CD14-positive monocyte (primary cell): ENCODE measurements around the gene CROCC. TPM values are rescaled to one million over a fixed set of nuclear protein-coding genes. Genes with fewer than 3 reads are reported as not detected.

Source experiments
- DNase-seq, 3 donors: peaks; one replicate each; pipeline ENCODE4 v3.0.0-alpha.2; 2011 to 2022
- H2AFZ ChIP-seq: 2 replicates; pipeline ENCODE4 v1.6.0; 2012; ENCODE audit warnings: mild to moderate bottlenecking, low read depth, low read length, inconsistent platforms; ENCODE audit not compliant: insufficient read depth, poor library complexity, severe bottlenecking
- H3K27ac ChIP-seq, 2 donors: 1 replicate in 1 of 2; 2 replicates in 1 of 2; pipeline ENCODE4 v1.5.1; 2012 to 2013; ENCODE audit warnings: low read length in 2 of 2, control low read depth in 1 of 2, inconsistent platforms in 1 of 2, low read depth in 1 of 2, mild to moderate bottlenecking in 1 of 2
- H3K27me3 ChIP-seq, 2 donors: one replicate each; pipeline versions ENCODE4 v1.6.0 to v1.6.1; 2011 to 2013; ENCODE audit warnings: low read length in 2 of 2; ENCODE audit not compliant: control insufficient read depth in 2 of 2, insufficient read depth in 2 of 2
- H3K36me3 ChIP-seq, 2 donors: replicated peaks in 1 of 2; 1 replicate in 1 of 2; 2 replicates in 1 of 2; pipeline versions ENCODE4 v1.5.1 to v1.6.1; 2012 to 2013; ENCODE audit warnings: low read length in 2 of 2, control low read depth in 1 of 2, inconsistent platforms in 1 of 2, mild to moderate bottlenecking in 1 of 2; ENCODE audit not compliant: insufficient read depth in 2 of 2, control insufficient read depth in 1 of 2
- H3K4me1 ChIP-seq, 2 donors: 1 replicate in 1 of 2; 2 replicates in 1 of 2; pipeline versions ENCODE4 v1.5.1 to v1.6.1; 2012 to 2013; ENCODE audit warnings: low read length in 2 of 2, control low read depth in 1 of 2, inconsistent platforms in 1 of 2, mild to moderate bottlenecking in 1 of 2, moderate library complexity in 1 of 2; ENCODE audit not compliant: insufficient read depth in 2 of 2, control insufficient read depth in 1 of 2
- H3K4me2 ChIP-seq: replicated peaks from 2 replicates; pipeline ENCODE3; 2012; ENCODE audit warnings: low read length, moderate library complexity, mild to moderate bottlenecking; ENCODE audit not compliant: poor library complexity, severe bottlenecking; ENCODE audit errors: extremely low read depth
- H3K4me3 ChIP-seq, 3 experiments: fragments of 200-600 bp in 1 of 3; sonication (generic) in 1 of 3; replicated peaks in 1 of 3; 1 replicate in 2 of 3; 2 replicates in 1 of 3; pipeline ENCODE4 v1.5.1; 2011 to 2013; ENCODE audit warnings: low read length in 3 of 3, mild to moderate bottlenecking in 3 of 3, control low read depth in 2 of 3, low read depth in 2 of 3, inconsistent platforms in 1 of 3, moderate library complexity in 1 of 3
- H3K79me2 ChIP-seq: 2 replicates; pipeline ENCODE4 v1.6.0; 2012; ENCODE audit warnings: mild to moderate bottlenecking, control low read depth, inconsistent platforms, low read length, moderate library complexity; ENCODE audit not compliant: insufficient read depth
- H3K9ac ChIP-seq: 2 replicates; pipeline ENCODE4 v1.6.0; 2017; ENCODE audit warnings: low read length, mild to moderate bottlenecking; ENCODE audit not compliant: insufficient read depth, poor library complexity, severe bottlenecking
- H3K9me3 ChIP-seq, 2 donors: replicated peaks in 1 of 2; 1 replicate in 1 of 2; 2 replicates in 1 of 2; pipeline versions ENCODE4 v1.5.1 to v1.6.1; 2012 to 2013; ENCODE audit warnings: low read length in 2 of 2, control low read depth in 1 of 2; ENCODE audit not compliant: control insufficient read depth in 1 of 2, insufficient read depth in 1 of 2
- H4K20me1 ChIP-seq: 2 replicates; pipeline ENCODE4 v1.6.0; 2012; ENCODE audit warnings: mild to moderate bottlenecking, low read length, control low read depth, moderate library complexity; ENCODE audit not compliant: insufficient read depth
- H3K27ac Mint-ChIP-seq, 7 donors: one replicate each; pipeline ENCODE4 v1.8.0; 2020; ENCODE audit warnings: mild to moderate bottlenecking in 7 of 7, mixed read lengths in 7 of 7, moderate library complexity in 6 of 7, inconsistent platforms in 2 of 7
- H3K27me3 Mint-ChIP-seq, 3 donors: one replicate each; pipeline ENCODE4 v1.8.0; 2021 to 2022; ENCODE audit warnings: low read depth in 3 of 3, mild to moderate bottlenecking in 3 of 3, mixed read lengths in 3 of 3, moderate library complexity in 3 of 3, inconsistent platforms in 1 of 3
- H3K36me3 Mint-ChIP-seq, 2 donors: one replicate each; pipeline ENCODE4 v1.8.0; 2020; ENCODE audit warnings: mixed read lengths in 2 of 2, inconsistent platforms in 1 of 2, mild to moderate bottlenecking in 1 of 2
- H3K4me1 Mint-ChIP-seq: one replicate; pipeline ENCODE4 v1.8.0; 2020; ENCODE audit warnings: mild to moderate bottlenecking, mixed read lengths
- H3K4me3 Mint-ChIP-seq, 2 donors: one replicate each; pipeline ENCODE4 v1.8.0; 2020; ENCODE audit warnings: mild to moderate bottlenecking in 2 of 2, mixed read lengths in 2 of 2, moderate library complexity in 1 of 2
- H3K9me3 Mint-ChIP-seq, 7 donors: one replicate each; pipeline ENCODE4 v1.8.0; 2020 to 2022; ENCODE audit warnings: mixed read lengths in 7 of 7, mild to moderate bottlenecking in 6 of 7, moderate library complexity in 6 of 7, inconsistent platforms in 2 of 7
- WGBS: methylation state at CpG from one replicate; pipeline ENCODE4 v1.1.5; 2013; ENCODE audit warnings: missing lambda C conversion rate; ENCODE audit not compliant: insufficient coverage; 5-methylcytosine and 5-hydroxymethylcytosine counted together
- intact Hi-C, 2 donors: fragments of 100-400 bp; cut with micrococcal nuclease; formaldehyde crosslinking; loops; one replicate each; pipeline versions ENCODE4 v1.15.0 to v1.15.1; 2023
- polyA plus RNA-seq, 3 donors: library from polyadenylated mRNA; depleted of rRNA in 1 of 3; unstranded in 2 of 3; stranded (reverse) in 1 of 3; fragments of 300-500 nt in 2 of 3; fragments of >200 nt in 1 of 3; fragmentation: Illumina TruSeq in 2 of 3; gene quantifications; 1 replicate in 2 of 3; 2 replicates in 1 of 3; pipeline ENCODE4 v1.2.3, GENCODE V29; 2012 to 2021
- TF ChIP-seq, protein P1 (sequence below): fragments of 200-600 bp; IDR thresholded peaks from one replicate; pipeline ENCODE4 v1.8.0; 2022; ENCODE audit warnings: antibody characterized with exemption, mild to moderate bottlenecking

Gene CROCC
- polyA plus RNA-seq, 3 donors = 0.21 to 46.1 (median 0.69) TPM

DNA sequence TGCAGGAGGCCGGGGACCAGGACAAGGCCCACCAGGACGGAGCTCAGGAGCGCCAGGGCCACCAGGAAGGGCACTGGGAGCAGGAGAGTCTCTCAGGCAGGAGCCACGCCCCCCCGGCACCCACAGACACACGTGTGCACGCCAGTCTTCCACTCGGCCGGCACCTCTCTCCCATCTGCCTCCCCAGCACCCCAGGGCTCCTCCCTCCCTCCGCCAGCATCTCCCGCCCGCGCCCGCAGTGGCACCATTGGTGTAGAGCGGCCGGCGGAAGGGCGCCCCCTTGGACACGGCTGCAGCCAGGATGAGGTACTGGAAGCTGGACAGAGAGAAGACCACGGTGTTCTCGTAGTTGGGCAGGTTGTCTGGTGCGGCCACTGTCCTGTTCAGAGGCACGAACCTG, 64.8 kb downstream of the CROCC start:
- H4K20me1 ChIP-seq = no peaks in the 10 kb centered on the region

DNA sequence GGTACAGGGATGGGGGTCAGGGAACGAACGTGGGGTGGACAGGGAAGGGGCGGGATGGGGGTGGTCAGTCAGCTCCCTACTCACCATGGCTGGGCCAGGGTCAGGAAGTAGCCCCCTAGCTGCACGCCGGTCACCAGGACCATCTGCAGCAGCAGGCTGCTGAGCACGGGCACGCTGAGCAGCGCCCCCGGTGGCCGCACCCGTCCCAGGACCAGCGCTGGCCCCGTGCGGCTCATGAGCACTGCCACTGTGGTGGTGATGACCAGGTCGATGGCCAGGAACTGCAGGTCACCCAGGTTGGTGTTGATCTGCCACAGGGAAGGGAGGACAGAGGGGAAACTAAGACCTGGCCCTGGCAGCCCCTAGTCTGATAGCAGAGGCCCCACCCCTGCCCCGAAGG, 65.2 kb downstream of the CROCC start:
- Histone ChIP-seq H3K27me3 (peaks cover 0 to 5% of the 10 kb centered on the region in 2 donors), H3K4me1 (no peaks in the 10 kb centered on the region), H3K9me3 (no peaks in the 10 kb centered on the region), H3K4me3 (no peak overlapping the region), H3K9ac (no peak overlapping the region), H3K36me3 (peaks cover 46 to 58% of the 10 kb centered on the region in 2 donors), H3K79me2 (no peaks in the 10 kb centered on the region), H4K20me1 (no peaks in the 10 kb centered on the region), H3K4me2 (no peak overlapping the region), H3K27ac (no peak overlapping the region), H2AFZ (no peak overlapping the region)
- peaks cover 10 to 14% (median 10%) of the 10 kb centered on the region in 3 donors for H3K27me3 Mint-ChIP-seq
- H3K4me1 Mint-ChIP-seq = no peaks in the 10 kb centered on the region
- intact Hi-C loops = no loop called here
- no peak overlapping the region for H3K27ac Mint-ChIP-seq
- H3K9me3 Mint-ChIP-seq = no peaks in the 10 kb centered on the region
- H3K36me3 Mint-ChIP-seq = peaks cover 47 to 68% of the 10 kb centered on the region in 2 donors
- DNase-seq = no peak
- no peak overlapping the region for H3K4me3 Mint-ChIP-seq
- TF ChIP-seq, protein P1, sequence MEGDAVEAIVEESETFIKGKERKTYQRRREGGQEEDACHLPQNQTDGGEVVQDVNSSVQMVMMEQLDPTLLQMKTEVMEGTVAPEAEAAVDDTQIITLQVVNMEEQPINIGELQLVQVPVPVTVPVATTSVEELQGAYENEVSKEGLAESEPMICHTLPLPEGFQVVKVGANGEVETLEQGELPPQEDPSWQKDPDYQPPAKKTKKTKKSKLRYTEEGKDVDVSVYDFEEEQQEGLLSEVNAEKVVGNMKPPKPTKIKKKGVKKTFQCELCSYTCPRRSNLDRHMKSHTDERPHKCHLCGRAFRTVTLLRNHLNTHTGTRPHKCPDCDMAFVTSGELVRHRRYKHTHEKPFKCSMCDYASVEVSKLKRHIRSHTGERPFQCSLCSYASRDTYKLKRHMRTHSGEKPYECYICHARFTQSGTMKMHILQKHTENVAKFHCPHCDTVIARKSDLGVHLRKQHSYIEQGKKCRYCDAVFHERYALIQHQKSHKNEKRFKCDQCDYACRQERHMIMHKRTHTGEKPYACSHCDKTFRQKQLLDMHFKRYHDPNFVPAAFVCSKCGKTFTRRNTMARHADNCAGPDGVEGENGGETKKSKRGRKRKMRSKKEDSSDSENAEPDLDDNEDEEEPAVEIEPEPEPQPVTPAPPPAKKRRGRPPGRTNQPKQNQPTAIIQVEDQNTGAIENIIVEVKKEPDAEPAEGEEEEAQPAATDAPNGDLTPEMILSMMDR = peak; percentile 20
- WGBS = 95% methylated on average over 15 of the region's 16 CpGs

More for the DNA sequence above, 64.8 kb downstream of the CROCC start:
- Histone ChIP-seq H3K4me2 (no peak overlapping the region), H2AFZ (no peak overlapping the region), H3K27me3 (peaks cover 0 to 8% of the 10 kb centered on the region in 2 donors), H3K79me2 (no peaks in the 10 kb centered on the region), H3K27ac (no peak overlapping the region), H3K9ac (no peak overlapping the region), H3K4me3 (no peak overlapping the region), H3K36me3 (peaks cover 42 to 54% of the 10 kb centered on the region in 2 donors), H3K9me3 (no peaks in the 10 kb centered on the region), H3K4me1 (no peaks in the 10 kb centered on the region)
- Mint-ChIP-seq H3K27ac (no peak overlapping the region), H3K4me1 (no peaks in the 10 kb centered on the region), H3K9me3 (no peaks in the 10 kb centered on the region), H3K4me3 (no peak overlapping the region), H3K27me3 (peaks cover 13 to 17% (median 14%) of the 10 kb centered on the region in 3 donors), H3K36me3 (peaks cover 46 to 64% of the 10 kb centered on the region in 2 donors)
- TF ChIP-seq, protein P1 = no peak
- 89% methylated on average over 23 of the region's 23 CpGs for WGBS
- intact Hi-C loops = no loop called here
- no peak for DNase-seq
